GM12875 (cell line): ENCODE measurements around the gene PDE4D.
"Not testable (repeated sequence)": the region's sequence is repeated elsewhere in the genome, so short reads cannot be mapped to it uniquely, and the experiment has no call there.

ENCODE experiments used
- H3K4me3 ChIP-seq: one replicate; pipeline ENCODE4 v1.5.1; 2011; ENCODE audit warnings: low read depth, low read length, control low read depth
- CTCF ChIP-seq: IDR thresholded peaks from 2 replicates; pipeline ENCODE4 v1.5.1; 2011; ENCODE audit warnings: low read depth, mild to moderate bottlenecking, control low read depth, inconsistent platforms, low read length, moderate library complexity, borderline replicate concordance; ENCODE audit not compliant: insufficient read depth

PDE4D gene

GRCh38 chr5:59471463-59471862 is 422.1 kb downstream of the PDE4D start:
- TF ChIP-seq CTCF, result no peak
- no peak overlapping the region for H3K4me3 ChIP-seq

GRCh38 chr5:59467969-59468368 is 425.6 kb downstream of the PDE4D start:
- no peak for TF ChIP-seq CTCF
- no peak overlapping the region for H3K4me3 ChIP-seq

- no peak for TF ChIP-seq CTCF
- no peak overlapping the region for H3K4me3 ChIP-seq
These were observed 427.3 kb downstream of the PDE4D start for GRCh38 chr5:59466271-59466670.

- no peak overlapping the region for H3K4me3 ChIP-seq
- TF ChIP-seq CTCF, result no peak
These were observed 428.6 kb downstream of the PDE4D start for GRCh38 chr5:59464969-59465368.

GRCh38 chr5:59463618-59464166 is 429.8 kb downstream of the PDE4D start:
- not testable (repeated sequence) for H3K4me3 ChIP-seq

- H3K4me3 ChIP-seq, result no peak overlapping the region
- TF ChIP-seq CTCF, result no peak
These were observed 430.6 kb downstream of the PDE4D start for GRCh38 chr5:59462956-59463355.

- no peak for TF ChIP-seq CTCF
These were observed 433.0 kb downstream of the PDE4D start for GRCh38 chr5:59460368-59461153.

More at GRCh38 chr5:59460368-59461153, 433.0 kb downstream of the PDE4D start:
- no peak overlapping the region for H3K4me3 ChIP-seq
